ENCODE data around the gene ARHGAP15. TPM values are rescaled to one million over a fixed set of nuclear protein-coding genes. Genes with fewer than 3 reads are reported as not detected.

Gene ARHGAP15
- total and polyA plus RNA-seq, 4 donors = 3.8 to 17.9 (median 13.2) TPM

GRCh38 chr2:143473820-143474219 is 344.6 kb downstream of the ARHGAP15 start:
- Histone ChIP-seq H3K9me3 (ENCODE audit: control insufficient read depth in 4 of 4, low read length in 3 of 4) (no peaks in the 10 kb centered on the region), H3K27ac (ENCODE audit: low read depth in 1 of 2, low read length in 2 of 2) (no peak overlapping the region), H3K4me1 (ENCODE audit: control insufficient read depth in 4 of 4, insufficient read depth in 4 of 4, low read length in 3 of 4) (peaks cover 0 to 3% (median 0%) of the 10 kb centered on the region in 4 donors), H3K4me3 (ENCODE audit: low read depth in 1 of 3, low read length in 3 of 3) (no peak overlapping the region), H3K27me3 (ENCODE audit: control insufficient read depth in 4 of 4, insufficient read depth in 4 of 4, low read length in 3 of 4) (no peaks in the 10 kb centered on the region), H3K9ac (ENCODE audit: low read depth in 1 of 2, low read length in 2 of 2) (no peak overlapping the region), H3K36me3 (ENCODE audit: control insufficient read depth in 4 of 4, insufficient read depth in 3 of 4, low read depth in 1 of 4, low read length in 3 of 4) (no peaks in the 10 kb centered on the region)
- no peak for DNase-seq (ENCODE audit: low spot score)
- TF ChIP-seq NR2F2 (IDR thresholded peaks at IDR 0.05) (no peak), GABPA (IDR thresholded peaks at IDR 0.05 in 1 of 2, conservative IDR thresholded peaks at IDR 0.05 in 1 of 2) (no peak), FOXA1 (IDR thresholded peaks at IDR 0.05) (no peak), RAD21 (IDR thresholded peaks at IDR 0.05) (no peak), HNF4A (conservative IDR thresholded peaks at IDR 0.05) (no peak), HNF4G (IDR thresholded peaks at IDR 0.05) (no peak), RXRA (IDR thresholded peaks at IDR 0.05) (no peak), FOXA2 (IDR thresholded peaks at IDR 0.05) (no peak), TAF1 (conservative IDR thresholded peaks at IDR 0.05) (no peak), YY1 (IDR thresholded peaks at IDR 0.05) (no peak), SP1 (IDR thresholded peaks at IDR 0.05) (no peak), EGR1 (IDR thresholded peaks at IDR 0.05; ENCODE audit: low read depth in 2 of 2) (no peak)
- WGBS = 63% methylated on average over 3 of the region's 3 CpGs

GRCh38 chr2:143474586-143474985 is 345.4 kb downstream of the ARHGAP15 start:
- Histone ChIP-seq H3K9me3 (ENCODE audit: control insufficient read depth in 4 of 4, low read length in 3 of 4) (no peaks in the 10 kb centered on the region), H3K36me3 (ENCODE audit: control insufficient read depth in 4 of 4, insufficient read depth in 3 of 4, low read depth in 1 of 4, low read length in 3 of 4) (no peaks in the 10 kb centered on the region), H3K9ac (ENCODE audit: low read depth in 1 of 2, low read length in 2 of 2) (no peak overlapping the region), H3K4me3 (ENCODE audit: low read depth in 1 of 3, low read length in 3 of 3) (no peak overlapping the region), H3K27me3 (ENCODE audit: control insufficient read depth in 4 of 4, insufficient read depth in 4 of 4, low read length in 3 of 4) (no peaks in the 10 kb centered on the region), H3K4me1 (ENCODE audit: control insufficient read depth in 4 of 4, insufficient read depth in 4 of 4, low read length in 3 of 4) (peaks cover 0 to 3% (median 0%) of the 10 kb centered on the region in 4 donors), H3K27ac (ENCODE audit: low read depth in 1 of 2, low read length in 2 of 2) (peak overlapping the region; percentile 7 to 26)
- 90% methylated on average over 4 of the region's 4 CpGs for WGBS
- DNase-seq (ENCODE audit: low spot score) = no peak
- TF ChIP-seq SP1 (IDR thresholded peaks at IDR 0.05) = no peak
- TF ChIP-seq REST (IDR thresholded peaks at IDR 0.05) = no peak
- no peak for TF ChIP-seq RXRA (IDR thresholded peaks at IDR 0.05)
- TF ChIP-seq GABPA (IDR thresholded peaks at IDR 0.05 in 1 of 2, conservative IDR thresholded peaks at IDR 0.05 in 1 of 2) = no peak
- no peak for TF ChIP-seq HNF4A (conservative IDR thresholded peaks at IDR 0.05)
- TF ChIP-seq CTCF (IDR thresholded peaks at IDR 0.05; ENCODE audit: low read depth, low read length, missing input control) = no peak
- TF ChIP-seq NR2F2 (IDR thresholded peaks at IDR 0.05) = no peak
- TF ChIP-seq JUND (IDR thresholded peaks at IDR 0.05) = no peak
- no peak for TF ChIP-seq TAF1 (conservative IDR thresholded peaks at IDR 0.05)
- no peak for TF ChIP-seq YY1 (IDR thresholded peaks at IDR 0.05)
- no peak for TF ChIP-seq FOXA2 (IDR thresholded peaks at IDR 0.05)
- no peak for TF ChIP-seq ZBTB33 (IDR thresholded peaks at IDR 0.05)
- TF ChIP-seq RAD21 (IDR thresholded peaks at IDR 0.05) = no peak
- no peak for TF ChIP-seq EGR1 (IDR thresholded peaks at IDR 0.05; ENCODE audit: low read depth in 2 of 2)
- TF ChIP-seq FOXA1 (IDR thresholded peaks at IDR 0.05) = no peak
- TF ChIP-seq MAX (IDR thresholded peaks at IDR 0.05) = no peak

Measured in liver (tissue), 9 donors.